Upper lobe of left lung (tissue), 6 donors: ENCODE results near the gene MAP3K9. TPM values are rescaled to one million over a fixed set of nuclear protein-coding genes. Genes with fewer than 3 reads are reported as not detected.
A peak's percentile ranks its signal among the peaks of the same experiment; 100 is the strongest.

Experiments
- ATAC-seq, 2 donors: fragments of 200-7000 bp; cut with Tn5 transposase; one replicate each; pipeline ENCODE4 v1.9.1; 2022; ENCODE audit warnings: mild to moderate bottlenecking in 2 of 2, moderate library complexity in 2 of 2; ENCODE audit not compliant: low FRiP score in 2 of 2
- DNase-seq, 2 donors: peaks; one replicate each; pipeline ENCODE4 v3.0.0-alpha.2; 2019 to 2020
- H3K27ac ChIP-seq, 4 donors: fragments of 200-600 bp; sonication (generic); one replicate each; pipeline ENCODE4 v1.5.1; 2016 to 2019
- H3K27me3 ChIP-seq, 4 donors: fragments of 200-600 bp; sonication (generic); one replicate each; pipeline ENCODE4 v1.5.1; 2017 to 2019
- H3K36me3 ChIP-seq, 4 donors: fragments of 200-600 bp; sonication (generic); one replicate each; pipeline ENCODE4 v1.5.1; 2016 to 2019
- H3K4me1 ChIP-seq, 4 donors: fragments of 200-600 bp; sonication (generic); one replicate each; pipeline ENCODE4 v1.5.1; 2018 to 2019
- H3K4me3 ChIP-seq, 4 donors: fragments of 200-600 bp; sonication (generic); one replicate each; pipeline ENCODE4 v1.5.1; 2017 to 2019; ENCODE audit warnings: mild to moderate bottlenecking in 2 of 4, moderate library complexity in 1 of 4
- H3K9me3 ChIP-seq, 4 donors: fragments of 200-600 bp; sonication (generic); one replicate each; pipeline ENCODE4 v1.5.1; 2018 to 2019
- EP300 ChIP-seq, 4 donors: sonication (generic); formaldehyde crosslinking; IDR thresholded peaks; one replicate each; pipeline ENCODE4 v1.5.1; 2017; ENCODE audit warnings: antibody characterized with exemption in 4 of 4, control low read depth in 2 of 4
- POLR2A ChIP-seq, 4 donors: fragments of 450-650 bp; IDR thresholded peaks; one replicate each; pipeline ENCODE4 v1.5.1; 2016 to 2017; ENCODE audit warnings: antibody characterized with exemption in 4 of 4, mild to moderate bottlenecking in 2 of 4
- POLR2AphosphoS5 ChIP-seq, 2 donors: sonication (generic); formaldehyde crosslinking; IDR thresholded peaks; one replicate each; pipeline ENCODE4 v1.5.1; 2017; ENCODE audit warnings: antibody characterized with exemption in 2 of 2
- WGBS, 2 donors: methylation state at CpG; one replicate each; pipeline ENCODE4 v1.1.5; 2017 to 2018; 5-methylcytosine and 5-hydroxymethylcytosine counted together
- total RNA-seq, 6 donors: library from RNA; depleted of rRNA in 4 of 6; stranded (reverse); fragments of >200 nt in 4 of 6; gene quantifications; one replicate each; pipeline versions ENCODE4 v1.1.0 to v1.2.1, GENCODE V29; 2016 to 2021
- TF ChIP-seq, protein P1 (sequence below), 6 experiments: fragments of 450-650 bp in 4 of 6; fragments of 200-600 bp in 2 of 6; sonication (generic) in 2 of 6; IDR thresholded peaks; one replicate each; pipeline ENCODE4 v1.5.1; 2016 to 2019; ENCODE audit warnings: antibody characterized with exemption in 6 of 6
- donor health status: DM: no; HTN: no; CAD: no; lungs with moderate emphysema.
- donor health status: DM: no; HTN: yes; CAD: no; lungs with severe emphysema.

MAP3K9 gene
- total RNA-seq, 6 donors from 2014 or later = 7.6 to 14.5 (median 11.2) TPM

DNA sequence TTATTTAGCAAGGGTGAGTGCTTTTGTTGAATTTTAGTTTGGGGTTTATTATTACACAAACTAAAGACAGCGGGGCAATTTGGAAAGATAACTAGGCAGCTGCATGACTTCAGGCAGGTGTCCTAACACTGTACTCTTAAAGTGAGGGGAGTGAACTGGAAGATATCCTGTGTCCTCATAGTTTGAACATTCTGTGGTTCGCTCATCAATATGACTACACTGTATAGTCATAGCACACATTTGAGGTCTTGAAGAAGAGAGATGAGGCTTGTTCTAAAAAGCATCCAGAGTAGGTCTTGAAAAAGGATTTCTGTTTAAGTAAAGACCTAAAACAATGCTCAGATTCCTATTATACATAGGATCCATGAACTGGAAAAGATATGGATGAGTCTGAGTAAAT, 1.7 kb upstream of the MAP3K9 start:
- H3K36me3 ChIP-seq = no peaks in the 10 kb centered on the region
- H3K9me3 ChIP-seq = no peaks in the 10 kb centered on the region
- TF ChIP-seq, protein P1, sequence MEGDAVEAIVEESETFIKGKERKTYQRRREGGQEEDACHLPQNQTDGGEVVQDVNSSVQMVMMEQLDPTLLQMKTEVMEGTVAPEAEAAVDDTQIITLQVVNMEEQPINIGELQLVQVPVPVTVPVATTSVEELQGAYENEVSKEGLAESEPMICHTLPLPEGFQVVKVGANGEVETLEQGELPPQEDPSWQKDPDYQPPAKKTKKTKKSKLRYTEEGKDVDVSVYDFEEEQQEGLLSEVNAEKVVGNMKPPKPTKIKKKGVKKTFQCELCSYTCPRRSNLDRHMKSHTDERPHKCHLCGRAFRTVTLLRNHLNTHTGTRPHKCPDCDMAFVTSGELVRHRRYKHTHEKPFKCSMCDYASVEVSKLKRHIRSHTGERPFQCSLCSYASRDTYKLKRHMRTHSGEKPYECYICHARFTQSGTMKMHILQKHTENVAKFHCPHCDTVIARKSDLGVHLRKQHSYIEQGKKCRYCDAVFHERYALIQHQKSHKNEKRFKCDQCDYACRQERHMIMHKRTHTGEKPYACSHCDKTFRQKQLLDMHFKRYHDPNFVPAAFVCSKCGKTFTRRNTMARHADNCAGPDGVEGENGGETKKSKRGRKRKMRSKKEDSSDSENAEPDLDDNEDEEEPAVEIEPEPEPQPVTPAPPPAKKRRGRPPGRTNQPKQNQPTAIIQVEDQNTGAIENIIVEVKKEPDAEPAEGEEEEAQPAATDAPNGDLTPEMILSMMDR (IDR thresholded peaks at IDR 0.05) = no peak
- no peak for TF ChIP-seq EP300 (IDR thresholded peaks at IDR 0.05)
- no peak for TF ChIP-seq POLR2AphosphoS5 (IDR thresholded peaks at IDR 0.05)
- TF ChIP-seq POLR2A (IDR thresholded peaks at IDR 0.05) = no peak
- H3K27me3 ChIP-seq = peaks cover 0 to 9% (median 6%) of the 10 kb centered on the region in 4 donors
- ATAC-seq = no peak
- H3K4me1 ChIP-seq = peaks cover 19 to 31% (median 22%) of the 10 kb centered on the region in 4 donors
- no peak overlapping the region for H3K27ac ChIP-seq
- DNase-seq = no peak
- H3K4me3 ChIP-seq = no peak overlapping the region
- 93 to 98% methylated on average over 2 of the region's 2 CpGs for WGBS, 2 donors

DNA sequence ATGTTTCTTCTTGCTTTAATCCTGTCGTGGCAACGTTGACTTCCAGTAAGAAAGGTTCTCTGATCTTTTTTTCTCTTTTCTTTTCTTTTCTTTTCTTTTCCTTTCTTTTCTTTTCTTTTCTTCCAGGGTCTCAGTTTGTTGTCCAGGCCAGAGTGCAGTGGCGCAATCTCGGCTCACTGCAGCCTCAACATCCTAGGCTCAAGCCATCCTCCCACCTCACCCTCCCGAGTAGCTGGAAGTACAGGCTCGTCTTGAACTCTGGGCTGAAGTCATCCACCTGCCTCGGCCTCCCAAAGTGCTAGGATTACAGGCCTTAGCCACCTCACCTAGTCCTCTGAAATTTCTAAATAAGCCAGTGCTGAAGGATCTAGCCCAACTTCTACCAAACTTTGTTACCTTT, 1.3 kb upstream of the MAP3K9 start:
- DNase-seq = no peak
- Histone ChIP-seq H3K4me3 (peak overlapping the region in 1 of 4 donors; percentile 90), H3K27ac (no peak overlapping the region), H3K36me3 (no peaks in the 10 kb centered on the region), H3K9me3 (no peaks in the 10 kb centered on the region), H3K4me1 (peaks cover 19 to 31% (median 22%) of the 10 kb centered on the region in 4 donors), H3K27me3 (peaks cover 0 to 9% (median 6%) of the 10 kb centered on the region in 4 donors)
- ATAC-seq = no peak
- TF ChIP-seq, protein P1 (IDR thresholded peaks at IDR 0.05) = no peak
- TF ChIP-seq POLR2AphosphoS5 (IDR thresholded peaks at IDR 0.05) = no peak
- no peak for TF ChIP-seq POLR2A (IDR thresholded peaks at IDR 0.05)
- TF ChIP-seq EP300 (IDR thresholded peaks at IDR 0.05) = no peak
- WGBS, 2 donors = 45 to 51% methylated on average over 7 of the region's 7 CpGs

- WGBS, 2 donors = 0 to 2% methylated on average over 3 to 39 of the region's 77 CpGs
- DNase-seq (peak in 1 of 2 donors; percentile 38), ATAC-seq (peak in 1 of 2 donors; percentile 35)
- H3K36me3 ChIP-seq = no peaks in the 10 kb centered on the region
- TF ChIP-seq, protein P1 (IDR thresholded peaks at IDR 0.05) = peak in 1 of 6 experiments; percentile 17
- no peak for TF ChIP-seq POLR2AphosphoS5 (IDR thresholded peaks at IDR 0.05)
- peak overlapping the region; percentile 77 to 86 (median 80) for H3K27ac ChIP-seq
- peak overlapping the region; percentile 47 to 90 (median 82) for H3K4me3 ChIP-seq
- H3K27me3 ChIP-seq = peaks cover 0 to 9% (median 6%) of the 10 kb centered on the region in 4 donors
- peaks cover 19 to 31% (median 22%) of the 10 kb centered on the region in 4 donors for H3K4me1 ChIP-seq
- H3K9me3 ChIP-seq = no peaks in the 10 kb centered on the region
Observed at GRCh38 chr14:70808416-70809224, 693 bp downstream of the MAP3K9 start.

DNA sequence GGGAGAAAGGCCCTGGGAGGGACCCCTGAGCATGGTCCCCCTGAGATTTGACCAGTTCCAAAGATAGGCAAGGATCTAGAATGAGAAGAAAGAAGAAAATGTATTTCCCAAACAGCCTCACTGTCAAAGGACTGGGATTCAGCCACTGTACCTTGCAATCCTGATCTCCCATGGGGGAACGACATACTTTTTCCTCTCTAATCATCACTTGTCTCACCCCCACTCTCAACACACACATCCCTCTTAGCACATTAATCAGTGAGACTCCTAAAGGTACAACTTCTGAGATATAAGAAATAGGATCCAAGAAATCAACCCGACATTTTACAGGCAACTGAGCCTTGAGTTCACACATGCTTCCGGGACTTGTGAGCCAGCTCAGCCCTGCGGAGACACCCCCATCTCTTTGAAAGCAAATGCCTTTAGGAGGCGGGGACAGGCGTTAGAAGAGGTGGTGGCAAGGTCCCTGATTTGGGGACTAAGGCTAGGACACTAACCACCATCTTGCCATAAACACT, 1.4 kb downstream of the MAP3K9 start:
- H3K27ac ChIP-seq = peak overlapping the region; percentile 12 to 86 (median 80)
- WGBS, 2 donors = 7 to 12% methylated on average over 6 of the region's 6 CpGs
- no peaks in the 10 kb centered on the region for H3K36me3 ChIP-seq
- H3K4me1 ChIP-seq = peaks cover 19 to 31% (median 22%) of the 10 kb centered on the region in 4 donors
- TF ChIP-seq EP300 (IDR thresholded peaks at IDR 0.05) = no peak
- no peak for TF ChIP-seq POLR2AphosphoS5 (IDR thresholded peaks at IDR 0.05)
- TF ChIP-seq, protein P1 (IDR thresholded peaks at IDR 0.05) = no peak
- peak in 1 of 4 donors; percentile 14 for TF ChIP-seq POLR2A (IDR thresholded peaks at IDR 0.05)
- DNase-seq (peak in 1 of 2 donors; percentile 73), ATAC-seq (peak in 1 of 2 donors; percentile 40)
- H3K9me3 ChIP-seq = no peaks in the 10 kb centered on the region
- H3K4me3 ChIP-seq = peak overlapping the region; percentile 47 to 90 (median 82)
- H3K27me3 ChIP-seq = peaks cover 0 to 9% (median 6%) of the 10 kb centered on the region in 4 donors
